Esophagus (tissue), 2 donors: ENCODE data around the gene KIF1A. TPM values are rescaled to one million over a fixed set of nuclear protein-coding genes. Genes with fewer than 3 reads are reported as not detected.
"Not testable (repeated sequence)": the region's sequence is repeated elsewhere in the genome, so short reads cannot be mapped to it uniquely, and the experiment has no call there.

Experiments used
- H3K27ac ChIP-seq, 2 donors: one replicate each; pipeline ENCODE4 v1.5.1; 2013; ENCODE audit warnings: low read depth in 2 of 2, mild to moderate bottlenecking in 2 of 2, inconsistent platforms in 1 of 2, low read length in 1 of 2, moderate library complexity in 1 of 2
- H3K27me3 ChIP-seq, 2 donors: one replicate each; pipeline ENCODE4 v1.6.1; 2013; ENCODE audit warnings: low read length in 2 of 2, control low read depth in 1 of 2, mild to moderate bottlenecking in 1 of 2; ENCODE audit not compliant: insufficient read depth in 2 of 2, control insufficient read depth in 1 of 2
- H3K36me3 ChIP-seq, 2 donors: one replicate each; pipeline ENCODE4 v1.6.1; 2013; ENCODE audit warnings: low read length in 1 of 2; ENCODE audit not compliant: control insufficient read depth in 2 of 2, insufficient read depth in 2 of 2
- H3K4me1 ChIP-seq, 2 donors: one replicate each; pipeline ENCODE4 v1.6.1; 2013; ENCODE audit warnings: low read length in 1 of 2; ENCODE audit not compliant: control insufficient read depth in 2 of 2, insufficient read depth in 2 of 2
- H3K4me3 ChIP-seq, 2 donors: one replicate each; pipeline ENCODE4 v1.5.1; 2013; ENCODE audit warnings: low read length in 2 of 2, mild to moderate bottlenecking in 2 of 2, low read depth in 1 of 2, moderate library complexity in 1 of 2
- H3K9me3 ChIP-seq, 2 donors: one replicate each; pipeline ENCODE4 v1.6.1; 2013; ENCODE audit warnings: mild to moderate bottlenecking in 2 of 2, low read depth in 1 of 2, low read length in 1 of 2, moderate library complexity in 1 of 2; ENCODE audit not compliant: control insufficient read depth in 2 of 2, insufficient read depth in 1 of 2
- WGBS, 2 donors: extraction: QIAGEN DNeasy Blood & Tissue Kit; methylation state at CpG; one replicate each; pipeline ENCODE4 v1.1.7; 2013; 5-methylcytosine and 5-hydroxymethylcytosine counted together
- polyA plus RNA-seq, 2 donors: library from polyadenylated mRNA; stranded (reverse); fragments of 200-250 nt; gene quantifications; one replicate each; pipeline ENCODE4 v1.2.3, GENCODE V29; 2013
- donor health status: healthy with polysubstance abuse.
- donor health status: Bipolar disorder and iron deficiency.

Gene KIF1A
- polyA plus RNA-seq, 2 donors: 0.04 to 0.06 TPM

DNA sequence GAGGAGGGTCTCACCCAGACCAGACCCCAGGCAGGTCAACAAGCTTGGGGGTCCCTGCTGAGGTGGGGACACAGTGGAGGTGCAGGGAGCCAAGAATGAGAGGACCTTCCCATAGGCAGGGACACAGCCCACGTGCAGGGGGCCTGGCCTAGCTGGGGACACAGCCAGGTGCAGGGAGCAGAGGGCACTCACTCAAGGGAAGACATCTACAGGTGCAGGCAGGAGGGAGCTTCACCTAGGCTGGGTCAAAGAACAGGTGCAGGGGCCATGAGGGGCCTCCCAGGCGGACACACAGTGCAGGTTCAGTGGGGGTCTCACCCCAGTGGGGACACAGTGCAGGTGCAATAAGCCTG lies 129.0 kb downstream of the KIF1A start:
- not testable (repeated sequence) for H3K4me3 ChIP-seq, H3K27ac ChIP-seq, H3K9me3 ChIP-seq, H3K4me1 ChIP-seq, H3K36me3 ChIP-seq, H3K27me3 ChIP-seq
- 17 to 42% methylated on average over 1 of the region's 2 CpGs for WGBS, 2 donors

DNA sequence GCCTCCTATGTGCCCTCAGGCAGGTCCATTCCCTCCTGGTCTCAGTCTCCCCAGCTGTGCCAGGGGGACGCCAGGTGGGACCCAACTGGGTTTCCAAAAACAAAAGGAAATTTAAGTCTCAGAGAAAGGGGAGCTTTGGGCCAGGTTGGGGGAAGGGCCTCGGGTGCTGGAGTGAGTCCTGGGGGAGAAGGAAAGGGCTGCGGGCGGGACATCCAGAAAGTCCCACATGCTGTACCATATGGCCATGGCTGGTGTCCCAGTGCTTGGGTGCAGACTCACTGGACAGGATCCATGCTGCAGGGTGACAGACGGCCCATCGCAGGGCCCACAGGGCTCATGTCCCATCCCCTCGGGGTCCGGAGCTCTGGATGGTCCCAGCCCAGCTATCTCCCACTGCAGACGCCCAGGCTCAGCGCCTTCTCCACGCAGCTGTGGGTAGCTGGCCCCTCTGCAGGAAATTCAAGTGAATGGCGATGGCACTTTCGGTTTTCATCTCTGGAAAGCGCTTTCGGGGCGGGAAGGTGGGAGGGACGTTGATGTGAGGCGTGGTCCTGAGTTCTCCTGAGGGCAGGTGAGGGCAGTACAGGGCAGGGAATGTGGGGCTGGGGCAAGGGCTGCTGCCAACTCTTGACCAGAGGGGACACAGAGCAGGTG lies 129.5 kb downstream of the KIF1A start:
- H3K4me1 ChIP-seq, H3K27ac ChIP-seq: not testable (repeated sequence)
- 69 to 70% methylated on average over 5 to 8 of the region's 18 CpGs for WGBS, 2 donors

DNA sequence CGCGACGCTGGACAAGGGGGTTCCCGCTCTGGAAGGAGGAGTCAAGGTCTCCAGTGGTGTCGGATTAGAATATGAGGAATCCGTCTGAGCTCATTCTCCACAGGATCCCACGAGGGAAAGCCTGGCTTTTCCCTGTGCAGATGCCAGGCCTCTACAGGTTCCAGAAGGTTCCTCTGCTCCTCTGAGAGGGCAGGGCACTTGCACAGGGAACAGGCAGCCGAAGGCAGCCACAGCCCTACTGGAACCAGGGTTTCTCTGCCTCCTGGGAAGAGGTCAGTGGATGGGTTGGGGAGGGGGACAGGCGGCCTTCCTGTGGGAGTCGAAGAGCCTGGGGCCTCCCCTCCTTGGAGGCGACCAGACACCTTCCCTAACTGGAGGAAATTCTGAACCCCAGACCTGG lies 130.0 kb downstream of the KIF1A start:
- no peak overlapping the region for H3K4me3 ChIP-seq
- H3K27ac ChIP-seq: no peak overlapping the region
- 68 to 81% methylated on average over 10 to 11 of the region's 11 CpGs for WGBS, 2 donors
- H3K27me3 ChIP-seq: no peaks in the 10 kb centered on the region
- H3K9me3 ChIP-seq: no peaks in the 10 kb centered on the region
- H3K36me3 ChIP-seq: no peaks in the 10 kb centered on the region
- no peaks in the 10 kb centered on the region for H3K4me1 ChIP-seq

More for the DNA sequence above, 129.5 kb downstream of the KIF1A start:
- not testable (repeated sequence) for H3K36me3 ChIP-seq, H3K9me3 ChIP-seq, H3K27me3 ChIP-seq, H3K4me3 ChIP-seq

DNA sequence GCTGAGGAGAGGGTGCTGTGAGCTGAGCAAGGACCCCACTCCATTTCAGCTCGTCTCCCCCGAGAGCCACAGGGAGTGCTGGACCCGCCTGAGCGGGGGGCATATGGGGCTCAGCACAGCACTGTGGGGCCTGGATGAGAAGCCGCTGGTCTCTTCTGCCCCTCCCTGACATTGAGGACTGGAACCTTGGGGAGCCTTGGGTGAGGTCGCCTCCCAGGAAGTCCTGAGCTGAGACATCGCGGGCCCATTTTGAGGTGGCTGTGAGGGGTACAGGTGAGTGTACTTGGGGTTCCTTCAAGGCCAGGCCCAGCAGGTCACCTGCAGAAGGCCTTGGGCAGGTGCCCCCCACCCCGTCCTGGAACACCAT lies 131.5 kb downstream of the KIF1A start:
- Histone ChIP-seq H3K9me3 (no peaks in the 10 kb centered on the region), H3K4me3 (no peak overlapping the region), H3K27me3 (no peaks in the 10 kb centered on the region), H3K36me3 (no peaks in the 10 kb centered on the region), H3K27ac (no peak overlapping the region), H3K4me1 (no peaks in the 10 kb centered on the region)
- WGBS, 2 donors: 92 to 96% methylated on average over 9 of the region's 9 CpGs

DNA sequence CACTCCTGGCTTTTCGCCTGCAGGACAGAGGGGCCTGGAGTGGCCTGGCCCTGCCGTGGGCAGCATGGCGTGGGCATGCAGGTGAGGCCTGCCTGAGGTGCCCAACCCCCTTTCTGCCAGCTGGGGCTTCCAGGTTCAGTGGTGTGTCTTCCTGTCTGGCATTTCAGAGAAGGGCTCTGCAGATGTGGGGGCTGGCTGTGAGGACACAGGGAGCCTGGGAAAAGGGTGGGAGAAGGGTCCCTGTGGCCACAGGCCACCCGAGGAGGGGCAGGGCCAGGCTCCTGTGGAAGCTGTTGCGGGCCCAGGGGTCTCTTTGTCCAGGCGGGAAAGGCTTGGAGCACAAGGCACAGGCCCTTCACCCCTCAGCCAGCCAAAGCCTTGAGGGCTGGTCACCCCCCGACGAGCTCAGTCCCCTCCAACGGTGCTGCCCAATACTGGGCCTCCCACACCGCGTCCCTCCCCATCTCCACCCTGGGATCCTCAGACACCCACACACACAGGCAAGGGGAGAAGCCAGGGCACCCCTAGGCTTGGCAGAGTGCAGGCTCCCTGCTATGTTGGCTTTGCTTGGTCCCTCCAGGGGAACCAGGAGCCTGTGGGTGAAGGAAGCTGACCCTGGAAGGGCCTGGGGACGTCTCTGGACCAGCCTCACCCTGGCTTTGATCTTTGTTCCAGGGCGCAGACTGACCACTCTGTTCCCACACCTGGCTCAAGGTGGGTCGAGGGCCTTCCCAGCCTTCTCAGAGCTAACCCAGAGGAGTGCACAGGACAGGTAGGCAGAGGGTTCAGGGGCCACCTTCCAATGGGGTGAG lies 132.1 kb downstream of the KIF1A start:
- Histone ChIP-seq H3K4me1 (no peaks in the 10 kb centered on the region), H3K4me3 (no peak overlapping the region), H3K9me3 (no peaks in the 10 kb centered on the region), H3K27me3 (no peaks in the 10 kb centered on the region), H3K36me3 (no peaks in the 10 kb centered on the region), H3K27ac (no peak overlapping the region)
- WGBS, 2 donors: 82 to 83% methylated on average over 14 of the region's 14 CpGs

DNA sequence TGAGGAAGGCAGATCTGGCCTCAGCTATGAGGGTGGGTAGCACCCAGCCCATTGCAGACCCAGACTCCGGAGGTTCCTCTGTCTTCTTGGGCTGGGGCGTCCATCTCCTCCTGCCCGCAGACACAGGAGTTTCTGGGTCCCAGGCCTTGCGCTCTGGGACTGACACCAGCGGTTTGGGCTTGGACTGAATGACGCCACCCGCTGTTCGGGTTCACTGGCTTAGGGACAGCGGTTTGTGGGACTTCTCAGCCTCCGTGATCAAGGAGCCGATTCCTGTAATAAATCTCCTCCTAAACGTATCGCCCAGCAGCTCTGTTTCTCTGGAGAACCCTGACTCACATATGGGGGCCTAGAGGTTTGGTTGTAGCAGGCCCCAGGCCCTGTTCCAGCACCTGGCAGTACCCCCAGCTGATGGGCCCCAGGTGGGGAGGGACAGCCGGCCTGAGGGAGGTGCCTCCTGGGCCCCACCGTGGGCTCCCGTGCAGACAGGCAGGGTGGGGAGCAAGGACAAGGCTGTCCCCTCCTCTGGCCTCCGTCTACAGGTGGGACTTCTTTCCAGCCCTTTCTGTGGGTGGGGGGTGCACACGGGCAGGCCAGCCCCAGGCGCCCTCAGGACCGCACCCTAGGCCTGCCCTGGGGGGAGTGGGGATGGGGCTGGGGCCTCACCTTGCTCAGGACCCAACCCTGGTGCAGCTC lies 132.8 kb downstream of the KIF1A start:
- Histone ChIP-seq H3K4me3 (no peak overlapping the region), H3K36me3 (no peaks in the 10 kb centered on the region), H3K4me1 (no peaks in the 10 kb centered on the region), H3K9me3 (no peaks in the 10 kb centered on the region), H3K27ac (no peak overlapping the region), H3K27me3 (no peaks in the 10 kb centered on the region)
- WGBS, 2 donors: 63 to 83% methylated on average over 18 to 20 of the region's 20 CpGs

DNA sequence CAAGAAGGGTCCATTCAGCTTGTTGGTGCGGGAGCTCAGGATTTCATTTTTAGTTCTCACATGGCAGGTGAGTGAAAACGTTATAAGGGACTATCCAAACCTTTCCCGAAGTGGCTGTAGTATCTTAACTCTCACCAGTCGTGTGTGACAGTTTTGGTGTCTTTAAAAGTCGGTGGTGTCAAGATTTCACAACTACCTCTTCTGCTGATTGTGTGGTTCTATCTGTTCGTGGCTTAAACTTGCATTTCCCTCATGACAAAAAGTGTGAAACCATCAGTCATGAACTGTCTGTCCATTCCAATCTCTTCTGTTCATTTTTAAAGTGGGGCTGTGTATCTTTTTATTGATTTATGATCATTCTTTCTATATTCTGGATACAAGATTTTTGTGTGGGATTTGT lies 133.6 kb downstream of the KIF1A start:
- Histone ChIP-seq H3K27me3 (no peaks in the 10 kb centered on the region), H3K9me3 (no peaks in the 10 kb centered on the region), H3K36me3 (no peaks in the 10 kb centered on the region), H3K27ac (no peak overlapping the region), H3K4me3 (no peak overlapping the region), H3K4me1 (no peaks in the 10 kb centered on the region)
- 45 to 51% methylated on average over 6 of the region's 6 CpGs for WGBS, 2 donors

DNA sequence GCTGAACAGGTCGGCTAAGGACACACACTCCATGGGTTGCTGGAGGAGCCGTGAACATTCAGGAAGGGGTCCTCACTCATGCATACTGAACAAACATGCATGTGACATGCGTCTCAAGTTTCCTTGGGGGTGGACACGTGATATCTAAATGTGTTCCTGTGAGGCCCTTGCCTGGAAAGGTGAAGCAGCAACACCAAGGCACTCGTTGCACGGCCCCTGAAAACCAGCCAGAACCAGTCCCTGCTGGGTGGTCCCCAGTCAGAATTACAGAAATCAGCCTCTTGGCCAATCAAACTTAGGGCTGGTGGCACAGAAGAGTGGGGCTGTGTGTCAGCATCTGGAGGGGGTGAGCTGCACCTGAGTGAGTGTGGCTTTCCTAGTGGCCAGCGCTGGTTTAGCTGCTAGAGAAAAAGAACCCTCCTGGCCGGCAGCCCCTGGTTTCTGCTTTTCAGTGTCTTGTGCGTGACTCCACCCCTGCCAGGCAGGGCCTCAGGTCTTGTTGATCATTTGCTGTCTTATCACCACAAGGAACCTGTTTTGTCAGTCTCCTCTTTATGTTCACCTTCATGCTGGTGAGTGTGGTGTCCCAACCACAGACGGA lies 134.1 kb downstream of the KIF1A start:
- no peak overlapping the region for H3K27ac ChIP-seq
- 48 to 54% methylated on average over 10 of the region's 10 CpGs for WGBS, 2 donors
- no peaks in the 10 kb centered on the region for H3K9me3 ChIP-seq

DNA sequence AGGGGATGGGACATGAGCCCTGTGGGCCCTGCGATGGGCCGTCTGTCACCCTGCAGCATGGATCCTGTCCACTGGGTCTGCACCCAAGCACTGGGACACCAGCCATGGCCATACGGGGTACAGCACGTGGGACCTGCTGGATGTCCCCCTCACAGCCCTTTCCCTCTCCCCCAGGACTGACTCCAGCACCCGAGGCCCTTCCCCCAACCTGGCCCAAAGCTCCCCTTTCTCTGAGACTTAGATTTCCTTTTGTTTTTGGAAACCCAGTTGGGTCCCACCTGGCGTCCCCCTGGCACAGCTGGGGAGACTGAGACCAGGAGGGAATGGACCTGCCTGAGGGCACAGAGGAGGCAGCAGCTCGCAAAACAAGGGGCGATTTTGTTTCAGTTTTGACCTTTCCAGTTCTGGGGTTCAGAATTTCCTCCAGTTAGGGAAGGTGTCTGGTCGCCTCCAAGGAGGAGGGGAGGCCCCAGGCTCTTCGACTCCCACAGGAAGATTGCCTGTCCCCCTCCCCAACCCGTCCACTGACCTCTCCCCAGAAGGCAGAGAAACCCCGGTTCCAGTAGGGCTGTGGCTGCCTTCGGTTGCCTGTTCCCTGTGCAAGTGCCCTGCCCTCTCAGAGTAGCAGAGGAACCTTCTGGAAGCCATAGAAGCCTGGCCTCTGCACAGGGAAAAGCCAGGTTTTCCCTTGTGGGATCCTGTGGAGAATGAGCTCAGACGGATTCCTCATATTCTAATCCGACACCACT lies 135.9 kb downstream of the KIF1A start:
- H3K27ac ChIP-seq, H3K27me3 ChIP-seq, H3K4me3 ChIP-seq, H3K36me3 ChIP-seq, H3K9me3 ChIP-seq, H3K4me1 ChIP-seq: not testable (repeated sequence)
- 61 to 68% methylated on average over 15 of the region's 15 CpGs for WGBS, 2 donors

More for the DNA sequence above, 134.1 kb downstream of the KIF1A start:
- Histone ChIP-seq H3K4me3 (no peak overlapping the region), H3K27me3 (no peaks in the 10 kb centered on the region), H3K36me3 (no peaks in the 10 kb centered on the region), H3K4me1 (no peaks in the 10 kb centered on the region)
